GM21528 (cell line): ENCODE data around the gene DRC1.

Experiments
- ATAC-seq: cut with Tn5 transposase; IDR thresholded peaks from one replicate; pipeline ENCODE4 v1.9.1; 2021; ENCODE audit warnings: mild to moderate bottlenecking, moderate library complexity; ENCODE audit not compliant: unreplicated experiment, low FRiP score

DRC1 gene

DNA sequence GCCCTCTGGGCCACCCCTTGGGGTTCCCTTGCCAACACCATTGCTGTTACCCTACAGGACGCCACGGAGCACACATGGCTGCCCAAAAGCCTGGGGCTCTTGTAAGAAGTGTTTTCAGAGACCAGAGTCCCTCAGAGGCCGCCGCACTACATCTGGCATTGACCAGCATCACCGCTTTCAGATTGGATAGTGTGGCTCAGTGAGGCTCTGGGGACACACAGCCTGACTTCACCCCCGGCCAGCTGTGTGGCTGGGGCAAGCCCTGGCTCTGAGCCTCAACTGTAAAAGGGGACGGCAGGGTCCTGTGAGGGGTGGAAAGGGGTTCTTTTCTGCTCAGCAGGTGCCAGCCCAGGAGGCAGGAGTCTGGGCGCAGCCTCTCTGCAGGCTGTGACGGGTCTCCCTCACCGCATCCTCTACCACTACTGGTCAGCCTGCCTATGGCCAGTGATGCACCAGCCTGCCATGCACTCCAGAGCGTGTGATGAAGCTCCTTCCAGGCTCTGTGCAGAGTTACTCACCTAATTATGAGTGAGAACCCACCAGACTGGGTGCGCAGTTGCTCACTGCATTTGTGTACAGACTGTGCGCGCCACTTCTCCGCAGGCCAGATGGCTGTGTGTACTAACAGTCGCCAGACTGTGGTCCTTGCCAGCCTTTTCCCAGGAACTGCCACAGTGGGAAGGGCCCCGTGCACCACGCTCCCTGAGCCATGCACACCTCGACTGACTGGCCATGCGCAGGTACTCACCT is 86.9 kb downstream of the DRC1 start:
- ATAC-seq, result no peak

GRCh38 chr2:26489213-26489850 is 87.6 kb downstream of the DRC1 start:
- no peak for ATAC-seq

DNA sequence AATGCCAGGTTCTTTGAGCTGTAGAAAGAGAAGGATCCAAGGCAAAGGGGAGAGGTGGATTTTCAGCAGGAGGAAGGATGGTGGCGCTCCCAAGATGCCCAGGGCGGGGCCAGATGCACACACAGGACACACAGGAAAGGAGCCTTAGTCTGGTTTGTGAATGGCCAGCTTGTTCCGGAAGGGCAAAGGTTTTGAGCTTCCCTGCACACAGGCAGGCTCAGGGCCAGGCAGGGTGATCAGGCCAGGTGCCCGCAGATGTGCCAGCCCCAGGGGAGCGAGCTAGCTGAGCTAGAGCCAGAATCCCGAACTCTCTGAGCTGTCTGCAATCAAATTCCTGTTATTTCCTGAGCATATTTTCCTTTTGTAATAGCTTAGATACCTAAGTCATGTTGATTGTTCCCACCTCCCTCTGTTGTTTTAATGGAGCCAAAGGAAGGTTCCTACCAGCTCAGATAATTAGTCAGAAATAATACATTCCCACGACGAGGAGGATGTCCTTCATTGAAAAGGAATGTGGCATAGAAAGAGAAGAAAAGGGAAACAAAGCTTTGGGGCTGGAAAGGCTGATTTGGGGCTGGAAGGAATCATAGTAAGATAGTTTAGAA is 89.9 kb downstream of the DRC1 start:
- ATAC-seq, result no peak

DNA sequence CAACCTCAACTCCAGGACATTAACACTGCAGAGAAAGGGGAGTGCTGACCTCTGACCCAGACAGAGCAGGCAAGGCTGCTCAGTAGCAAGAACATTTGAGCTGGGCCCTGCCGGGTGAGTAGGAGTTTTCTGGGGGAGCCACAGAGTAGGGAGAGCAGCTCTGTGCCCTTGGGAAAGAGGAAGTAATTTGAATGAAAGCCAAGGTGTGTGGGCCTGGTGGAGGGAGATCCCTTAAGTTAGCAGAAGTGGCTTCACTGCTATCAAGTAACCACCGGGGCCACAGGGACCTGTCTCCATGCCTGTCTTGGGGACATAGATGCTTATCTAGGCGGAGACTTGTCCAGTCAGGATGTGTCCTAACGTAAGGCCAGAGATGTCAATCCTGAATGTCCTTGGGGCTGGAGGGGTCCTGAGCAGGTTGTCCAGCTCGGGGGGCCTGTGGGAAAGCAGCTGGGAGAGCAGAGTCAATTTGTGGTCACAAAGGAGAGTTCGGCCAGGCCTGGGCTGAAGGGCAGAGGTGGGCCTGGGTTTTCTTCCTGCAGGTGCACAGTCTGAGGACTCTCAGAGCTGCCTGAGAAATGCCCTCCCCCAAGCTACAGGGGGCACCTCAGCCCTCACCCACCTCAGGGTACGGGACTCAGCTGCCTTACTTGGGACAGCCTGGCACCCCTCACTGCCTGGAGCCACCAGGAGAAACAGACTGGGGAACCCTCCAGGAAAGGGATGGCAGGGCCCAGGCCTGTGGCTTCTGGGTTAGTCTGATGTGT is 91.2 kb downstream of the DRC1 start:
- ATAC-seq, result no peak

- ATAC-seq, result no peak
Observed at GRCh38 chr2:26493566-26493965, 91.8 kb downstream of the DRC1 start.

DNA sequence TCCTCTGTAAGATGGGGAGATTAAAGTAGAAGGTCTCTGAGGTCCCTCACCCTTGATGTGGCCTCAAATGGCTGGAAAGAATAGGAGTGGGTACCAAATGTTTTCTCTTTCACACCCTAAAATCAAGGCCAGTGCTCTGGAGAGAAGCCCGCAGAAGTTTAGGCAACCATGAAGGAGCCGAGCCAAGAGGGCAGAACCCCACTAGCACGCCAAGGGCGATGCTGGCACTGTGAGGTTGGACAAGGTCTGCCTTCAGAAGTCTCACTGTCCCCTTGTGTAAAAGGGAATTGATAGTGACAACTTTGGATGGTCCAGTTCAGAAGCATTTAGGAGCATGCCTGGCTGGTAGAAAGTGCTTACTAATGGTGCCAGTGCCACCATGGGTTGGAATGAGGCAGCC is 92.5 kb downstream of the DRC1 start:
- ATAC-seq, result no peak

DNA sequence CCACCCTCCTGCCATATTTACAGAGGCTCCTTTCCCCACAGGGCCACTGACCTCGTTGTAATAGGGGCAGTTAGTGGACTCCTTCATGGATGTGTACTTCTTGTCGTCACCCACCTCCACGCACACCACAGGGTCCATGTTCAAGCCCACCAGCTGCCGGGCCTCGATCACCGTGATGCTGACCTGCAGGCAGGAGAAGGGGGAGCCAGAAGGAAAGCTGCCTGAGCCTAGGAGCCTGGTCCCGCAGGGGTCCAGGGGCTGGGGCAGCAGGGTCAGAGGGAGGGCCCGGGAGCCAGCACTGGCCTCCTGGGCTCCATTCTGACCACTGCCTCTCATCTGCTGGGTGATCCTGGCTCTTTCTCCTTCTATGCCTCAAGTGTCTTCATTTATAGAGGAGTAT is 93.2 kb downstream of the DRC1 start:
- no peak for ATAC-seq

GRCh38 chr2:26495705-26496297 is 94.1 kb downstream of the DRC1 start:
- no peak for ATAC-seq

DNA sequence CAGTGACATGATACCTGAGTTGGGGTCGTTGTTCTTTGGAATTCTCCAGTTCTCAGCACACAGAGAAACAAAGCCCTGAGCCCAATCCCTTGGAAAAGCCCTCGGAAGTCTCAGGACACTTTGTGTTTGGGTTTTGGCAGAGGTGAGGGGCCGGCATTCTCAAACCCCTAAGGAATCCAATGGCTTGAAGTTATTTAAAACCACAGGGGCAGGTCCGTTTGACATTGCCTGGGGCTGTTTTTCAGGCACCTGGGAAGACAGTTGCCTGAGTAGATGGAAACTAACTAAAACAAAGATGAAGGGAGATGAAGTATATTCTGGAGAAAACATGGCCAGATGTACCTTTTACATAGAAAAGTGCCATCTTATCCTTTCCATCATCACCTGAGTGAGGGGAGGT is 98.7 kb downstream of the DRC1 start:
- no peak for ATAC-seq

- ATAC-seq, result no peak
Observed at GRCh38 chr2:26503231-26503880, 101.6 kb downstream of the DRC1 start.

- ATAC-seq, result no peak
Observed at GRCh38 chr2:26504002-26504401, 102.3 kb downstream of the DRC1 start.

DNA sequence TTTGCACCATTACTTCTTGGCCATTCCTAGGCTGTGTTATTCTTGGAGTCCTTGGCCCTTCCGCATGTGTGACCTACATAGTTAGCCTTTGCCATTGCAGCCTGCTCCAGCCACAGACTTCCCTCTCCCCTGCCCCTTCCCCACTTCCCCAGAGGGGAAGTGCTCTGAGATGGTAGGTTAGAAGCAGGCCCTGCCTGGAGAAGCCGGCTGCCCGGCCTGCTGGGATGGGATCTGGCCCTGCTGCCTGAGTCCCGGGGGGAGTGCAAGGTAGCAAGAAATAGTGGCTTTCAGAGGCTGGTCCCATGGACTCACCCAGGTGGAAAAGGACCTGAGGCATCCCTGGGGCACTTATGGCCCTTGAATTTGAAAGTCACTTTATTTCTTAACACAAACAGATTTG is 104.6 kb downstream of the DRC1 start:
- no peak for ATAC-seq
